ENCODE results near the gene OR2Z1.
"Not testable (repeated sequence)": the region's sequence is repeated elsewhere in the genome, so short reads cannot be mapped to it uniquely, and the experiment has no call there.

The OR2Z1 gene

GRCh38 chr19:8705742-8706141 is 15.7 kb upstream of the OR2Z1 start:
- H3K27ac ChIP-seq = no peak overlapping the region
- TF ChIP-seq CTCF (conservative IDR thresholded peaks at IDR 0.05) = no peak

- H3K27ac ChIP-seq = not testable (repeated sequence)
These were observed 11.1 kb upstream of the OR2Z1 start for GRCh38 chr19:8710337-8710736.

- H3K27ac ChIP-seq = no peak overlapping the region
- no peak for TF ChIP-seq CTCF (conservative IDR thresholded peaks at IDR 0.05)
These were observed 598 bp downstream of the OR2Z1 start for GRCh38 chr19:8722032-8722431.

- TF ChIP-seq CTCF (conservative IDR thresholded peaks at IDR 0.05) = no peak
These were observed 2.8 kb downstream of the OR2Z1 start for GRCh38 chr19:8724276-8724675.

GRCh38 chr19:8731428-8732169 is 10.2 kb downstream of the OR2Z1 start:
- H3K27ac ChIP-seq = no peak overlapping the region
- no peak for TF ChIP-seq CTCF (conservative IDR thresholded peaks at IDR 0.05)

More at GRCh38 chr19:8724276-8724675, 2.8 kb downstream of the OR2Z1 start:
- H3K27ac ChIP-seq = no peak overlapping the region

GRCh38 chr19:8738377-8738776 is 16.9 kb downstream of the OR2Z1 start:
- no peak overlapping the region for H3K27ac ChIP-seq
- TF ChIP-seq CTCF (conservative IDR thresholded peaks at IDR 0.05) = no peak

GRCh38 chr19:8739291-8740065 is 18.0 kb downstream of the OR2Z1 start:
- not testable (repeated sequence) for H3K27ac ChIP-seq

GRCh38 chr19:8767257-8767656 is 45.8 kb downstream of the OR2Z1 start:
- H3K27ac ChIP-seq = not testable (repeated sequence)

- H3K27ac ChIP-seq = not testable (repeated sequence)
These were observed 47.8 kb downstream of the OR2Z1 start for GRCh38 chr19:8769265-8769664.

- not testable (repeated sequence) for H3K27ac ChIP-seq
These were observed 52.2 kb downstream of the OR2Z1 start for GRCh38 chr19:8773587-8773986.

Data from VCaP (cell line).